22Rv1 (cell line): ENCODE data around the gene BCAS4.

Source experiments
- CTCF ChIP-seq: fragments of 450-650 bp; IDR thresholded peaks from 2 replicates; pipeline ENCODE4 v1.5.1; 2017; ENCODE audit warnings: mild to moderate bottlenecking
- ZFX ChIP-seq: fragments of 450-650 bp; IDR thresholded peaks from 2 replicates; pipeline ENCODE4 v1.6.1; 2017; ENCODE audit warnings: antibody characterized with exemption, borderline replicate concordance

GRCh38 chr20:50810063-50810462 lies 15.2 kb downstream of the BCAS4 start:
- TF ChIP-seq CTCF (no peak), ZFX (no peak)
